Glutamatergic neuron (in vitro differentiated cells): Measurements from ENCODE around the gene ARHGEF1. TPM values are rescaled to one million over a fixed set of nuclear protein-coding genes. Genes with fewer than 3 reads are reported as not detected.
A peak's percentile ranks its signal among the peaks of the same experiment; 100 is the strongest.

Source experiments
- DNase-seq: peaks from one replicate; pipeline ENCODE4 v3.0.0; 2022
- H3K27ac Mint-ChIP-seq: one replicate; pipeline ENCODE4 v1.8.0; 2020; ENCODE audit warnings: mild to moderate bottlenecking, mixed read lengths, inconsistent platforms; ENCODE audit not compliant: unreplicated experiment
- H3K27me3 Mint-ChIP-seq: one replicate; pipeline ENCODE4 v1.8.0; 2020; ENCODE audit warnings: mild to moderate bottlenecking, moderate library complexity, mixed read lengths, inconsistent platforms; ENCODE audit not compliant: unreplicated experiment
- H3K36me3 Mint-ChIP-seq: one replicate; pipeline ENCODE4 v1.8.0; 2020; ENCODE audit warnings: mild to moderate bottlenecking, mixed read lengths, inconsistent platforms; ENCODE audit not compliant: unreplicated experiment
- H3K4me1 Mint-ChIP-seq: one replicate; pipeline ENCODE4 v1.8.0; 2020; ENCODE audit warnings: mild to moderate bottlenecking, low read depth, mixed read lengths, inconsistent platforms; ENCODE audit not compliant: unreplicated experiment
- H3K4me3 Mint-ChIP-seq: one replicate; pipeline ENCODE4 v1.8.0; 2020; ENCODE audit warnings: mild to moderate bottlenecking, mixed read lengths, inconsistent platforms; ENCODE audit not compliant: unreplicated experiment
- H3K9me3 Mint-ChIP-seq: one replicate; pipeline ENCODE4 v1.8.0; 2020; ENCODE audit warnings: mild to moderate bottlenecking, moderate library complexity, mixed read lengths, inconsistent platforms; ENCODE audit not compliant: unreplicated experiment
- CTCF ChIP-seq: fragments of 200-600 bp; sonication (generic); IDR thresholded peaks from one replicate; pipeline ENCODE4 v1.5.0; 2021; ENCODE audit not compliant: partially characterized antibody, unreplicated experiment
- total RNA-seq: library from RNA; stranded (reverse); fragmentation: NEBNext Ultra II Directional; extraction: Animal tissue kit (Norgen Biotek cat#: 25700); gene quantifications from one replicate; pipeline ENCODE4 v1.2.1, GENCODE V29; 2021; ENCODE audit not compliant: unreplicated experiment

Gene ARHGEF1
- total RNA-seq, 1 donor from 2014 or later: 78.7 TPM

- peaks cover 11% of the 10 kb centered on the region for H3K9me3 Mint-ChIP-seq
- no peak for DNase-seq
These were observed 25.9 kb downstream of the ARHGEF1 start for GRCh38 chr19:41908724-41909464.

GRCh38 chr19:41909706-41910105 is 26.7 kb downstream of the ARHGEF1 start:
- Mint-ChIP-seq H3K4me1 (peaks cover 28% of the 10 kb centered on the region), H3K27me3 (peaks cover 29% of the 10 kb centered on the region), H3K9me3 (peaks cover 13% of the 10 kb centered on the region), H3K36me3 (no peaks in the 10 kb centered on the region), H3K4me3 (no peak overlapping the region), H3K27ac (no peak overlapping the region)
- TF ChIP-seq CTCF: no peak
- DNase-seq: no peak

More at GRCh38 chr19:41908724-41909464, 25.9 kb downstream of the ARHGEF1 start:
- no peak overlapping the region for H3K27ac Mint-ChIP-seq
- H3K36me3 Mint-ChIP-seq: no peaks in the 10 kb centered on the region
- H3K4me1 Mint-ChIP-seq: peaks cover 24% of the 10 kb centered on the region
- no peak for TF ChIP-seq CTCF
- peaks cover 24% of the 10 kb centered on the region for H3K27me3 Mint-ChIP-seq
- no peak overlapping the region for H3K4me3 Mint-ChIP-seq

GRCh38 chr19:41910240-41910991 is 27.4 kb downstream of the ARHGEF1 start:
- H3K27ac Mint-ChIP-seq: no peak overlapping the region
- DNase-seq: no peak
- H3K27me3 Mint-ChIP-seq: peaks cover 27% of the 10 kb centered on the region
- H3K36me3 Mint-ChIP-seq: no peaks in the 10 kb centered on the region
- H3K4me3 Mint-ChIP-seq: no peak overlapping the region
- peaks cover 13% of the 10 kb centered on the region for H3K9me3 Mint-ChIP-seq
- TF ChIP-seq CTCF: no peak
- H3K4me1 Mint-ChIP-seq: peaks cover 28% of the 10 kb centered on the region

GRCh38 chr19:41910992-41911888 is 28.3 kb downstream of the ARHGEF1 start:
- Mint-ChIP-seq H3K27ac (no peak overlapping the region), H3K9me3 (peaks cover 11% of the 10 kb centered on the region), H3K27me3 (peaks cover 25% of the 10 kb centered on the region), H3K4me1 (peaks cover 25% of the 10 kb centered on the region), H3K4me3 (peak overlapping the region; percentile 50), H3K36me3 (no peaks in the 10 kb centered on the region)
- no peak for TF ChIP-seq CTCF
- DNase-seq: no peak
